ENCODE measurements around the gene DAPP1.

- TF ChIP-seq TCF12 (IDR thresholded peaks at IDR 0.05; ENCODE audit: low read depth), result no peak
- TF ChIP-seq USF1 (IDR thresholded peaks at IDR 0.05), result no peak
- TF ChIP-seq TEAD4 (IDR thresholded peaks at IDR 0.05), result no peak
- TF ChIP-seq EP300 (IDR thresholded peaks at IDR 0.05; ENCODE audit: borderline replicate concordance), result no peak
- TF ChIP-seq MAX (IDR thresholded peaks at IDR 0.05), result no peak
- TF ChIP-seq NFIC (IDR thresholded peaks at IDR 0.05), result no peak
- no peak for TF ChIP-seq TAF1 (IDR thresholded peaks at IDR 0.05; ENCODE audit: low read depth)
- no peak for TF ChIP-seq CREB1 (IDR thresholded peaks at IDR 0.05; ENCODE audit: low read depth)
- TF ChIP-seq RAD21 (IDR thresholded peaks at IDR 0.05; ENCODE audit: low read depth), result peak; percentile 97
- TF ChIP-seq REST (IDR thresholded peaks at IDR 0.05; ENCODE audit: low read depth), result no peak
- no peak for TF ChIP-seq CEBPB (IDR thresholded peaks at IDR 0.05)
- no peak for TF ChIP-seq YY1 (IDR thresholded peaks at IDR 0.05; ENCODE audit: low read depth)
- no peak for TF ChIP-seq EGR1 (IDR thresholded peaks at IDR 0.05)
Observed at GRCh38 chr4:99808260-99808857, 8.3 kb upstream of the DAPP1 start.
